HepG2 (cell line): ENCODE results near the gene BANP.

Source experiments
- CTCF ChIP-seq: sonication (generic); formaldehyde crosslinking; IDR thresholded peaks from 2 replicates; pipeline ENCODE4 v1.5.0; 2020; ENCODE audit warnings: mild to moderate bottlenecking, missing genetic modification reagents, moderate library complexity
- DMTF1 ChIP-seq: sonication (generic); formaldehyde crosslinking; IDR thresholded peaks from 2 replicates; pipeline ENCODE4 v1.4.0; 2020; ENCODE audit warnings: mild to moderate bottlenecking, missing genetic modification reagents
- FOXM1 ChIP-seq: sonication (generic); formaldehyde crosslinking; IDR thresholded peaks from 2 replicates; pipeline ENCODE4 v1.5.0; 2020; ENCODE audit warnings: missing genetic modification reagents
- FOXP4 ChIP-seq: sonication (generic); formaldehyde crosslinking; IDR thresholded peaks from 2 replicates; pipeline ENCODE4 v1.4.0; 2020; ENCODE audit warnings: missing genetic modification reagents
- HMGXB4 ChIP-seq, 2 experiments: sonication (generic) in 1 of 2; formaldehyde crosslinking in 1 of 2; IDR thresholded peaks; 2 replicates each; pipeline versions ENCODE4 v1.4.0 to v1.6.1; 2018 to 2020; ENCODE audit warnings: missing genetic modification reagents in 2 of 2, borderline replicate concordance in 1 of 2, low read depth in 1 of 2, mild to moderate bottlenecking in 1 of 2, missing biosample characterization in 1 of 2
- MAFK ChIP-seq, 2 experiments: IDR thresholded peaks in 1 of 2; conservative IDR thresholded peaks in 1 of 2; 2 replicates each; pipeline ENCODE4 v1.6.1; 2011; ENCODE audit warnings: improper control_type of control experiment in 2 of 2, low read length in 2 of 2
- PRDM10 ChIP-seq: sonication (generic); formaldehyde crosslinking; IDR thresholded peaks from 2 replicates; pipeline ENCODE4 v1.4.0; 2020; ENCODE audit warnings: low read depth, missing genetic modification reagents
- REXO4 ChIP-seq: sonication (generic); formaldehyde crosslinking; IDR thresholded peaks from 2 replicates; pipeline ENCODE4 v1.8.0; 2022; ENCODE audit warnings: missing genetic modification reagents, mild to moderate bottlenecking, borderline replicate concordance
- ZNF354B ChIP-seq: sonication (generic); formaldehyde crosslinking; IDR thresholded peaks from 2 replicates; pipeline ENCODE4 v1.8.0; 2022; ENCODE audit warnings: mild to moderate bottlenecking, missing genetic modification reagents

- TF ChIP-seq MAFK (conservative IDR thresholded peaks at IDR 0.05 in 1 of 2, IDR thresholded peaks at IDR 0.05 in 1 of 2; ENCODE audit: low read length in 2 of 2) (no peak), CTCF (no peak), FOXM1 (CRISPR knock-in tag) (no peak), PRDM10 (CRISPR knock-in tag) (no peak), FOXP4 (CRISPR knock-in tag) (no peak), HMGXB4 (CRISPR knock-in tag; IDR thresholded peaks at IDR 0.05; ENCODE audit: borderline replicate concordance in 1 of 2, low read depth in 1 of 2) (no peak), REXO4 (CRISPR knock-in tag) (no peak), DMTF1 (CRISPR knock-in tag) (no peak), ZNF354B (CRISPR knock-in tag) (no peak)
These were observed 114.5 kb downstream of the BANP start for GRCh38 chr16:88065747-88066142.
